Nephron progenitor cell (in vitro differentiated cells): ENCODE measurements around the gene BCL7A.
A peak's percentile ranks its signal among the peaks of the same experiment; 100 is the strongest.

Experiments
- DNase-seq: peaks from one replicate; pipeline ENCODE4 v3.0.0; 2021
- H3K27ac Mint-ChIP-seq: 2 replicates; pipeline ENCODE4 v1.8.0; 2021; ENCODE audit warnings: mild to moderate bottlenecking, moderate library complexity, mixed read lengths
- H3K27me3 Mint-ChIP-seq: 2 replicates; pipeline ENCODE4 v1.8.0; 2021; ENCODE audit warnings: mild to moderate bottlenecking, low read depth, mixed read lengths; ENCODE audit not compliant: poor library complexity
- H3K36me3 Mint-ChIP-seq: 2 replicates; pipeline ENCODE4 v1.8.0; 2021; ENCODE audit warnings: low read depth, mixed read lengths
- H3K4me1 Mint-ChIP-seq: 2 replicates; pipeline ENCODE4 v1.8.0; 2021; ENCODE audit warnings: mixed read lengths
- H3K4me3 Mint-ChIP-seq: 2 replicates; pipeline ENCODE4 v1.8.0; 2021; ENCODE audit warnings: mild to moderate bottlenecking, moderate library complexity, mixed read lengths
- H3K9me3 Mint-ChIP-seq: 2 replicates; pipeline ENCODE4 v1.8.0; 2021; ENCODE audit warnings: mild to moderate bottlenecking, moderate library complexity, mixed read lengths
- CTCF ChIP-seq: fragments of 200-600 bp; sonication (generic); IDR thresholded peaks from 2 replicates; pipeline ENCODE4 v1.5.0; 2021; ENCODE audit warnings: antibody characterized with exemption

The BCL7A gene

GRCh38 chr12:122072031-122072970 is 50.6 kb downstream of the BCL7A start:
- no peak for DNase-seq
- H3K36me3 Mint-ChIP-seq, result peaks cover 44% of the 10 kb centered on the region
- H3K27me3 Mint-ChIP-seq, result no peaks in the 10 kb centered on the region
- peaks cover 33% of the 10 kb centered on the region for H3K4me1 Mint-ChIP-seq
- peak overlapping the region; percentile 39 for H3K27ac Mint-ChIP-seq
- peaks cover 6% of the 10 kb centered on the region for H3K9me3 Mint-ChIP-seq
- no peak for TF ChIP-seq CTCF
- H3K4me3 Mint-ChIP-seq, result peak overlapping the region; percentile 19

GRCh38 chr12:122073815-122074214 is 52.1 kb downstream of the BCL7A start:
- TF ChIP-seq CTCF, result no peak
- Mint-ChIP-seq H3K27me3 (no peaks in the 10 kb centered on the region), H3K36me3 (peaks cover 35% of the 10 kb centered on the region), H3K9me3 (peaks cover 6% of the 10 kb centered on the region), H3K27ac (no peak overlapping the region), H3K4me1 (peaks cover 24% of the 10 kb centered on the region), H3K4me3 (no peak overlapping the region)
- no peak for DNase-seq

- Mint-ChIP-seq H3K27me3 (no peaks in the 10 kb centered on the region), H3K9me3 (peaks cover 6% of the 10 kb centered on the region), H3K4me1 (peaks cover 47% of the 10 kb centered on the region), H3K36me3 (peaks cover 25% of the 10 kb centered on the region), H3K27ac (no peak overlapping the region), H3K4me3 (no peak overlapping the region)
- DNase-seq, result no peak
- no peak for TF ChIP-seq CTCF
Measured at GRCh38 chr12:122076743-122077495, 55.2 kb downstream of the BCL7A start.

GRCh38 chr12:122078141-122079032 is 56.7 kb downstream of the BCL7A start, which contains the start of gene MLXIP:
Gene MLXIP, plus strand, starts transcription at chr12:122078756. Its CDS starts 98 bp downstream, at chr12:122078854.
- Mint-ChIP-seq H3K27ac (peak within 1 kb of the TSS; percentile 26), H3K4me3 (peak within 1 kb of the TSS; percentile 84), H3K36me3 (peaks cover 24% of the 10 kb centered on the region), H3K27me3 (no peaks in the 10 kb centered on the region), H3K9me3 (peaks cover 6% of the 10 kb centered on the region), H3K4me1 (peaks cover 49% of the 10 kb centered on the region)
- DNase-seq, result peak; percentile 95
- TF ChIP-seq CTCF, result no peak

GRCh38 chr12:122079033-122079531 is 57.4 kb downstream of the BCL7A start:
- peaks cover 4% of the 10 kb centered on the region for H3K9me3 Mint-ChIP-seq
- peak overlapping the region; percentile 84 for H3K4me3 Mint-ChIP-seq
- DNase-seq, result no peak
- peaks cover 24% of the 10 kb centered on the region for H3K36me3 Mint-ChIP-seq
- peaks cover 55% of the 10 kb centered on the region for H3K4me1 Mint-ChIP-seq
- H3K27ac Mint-ChIP-seq, result no peak overlapping the region
- no peak for TF ChIP-seq CTCF
- H3K27me3 Mint-ChIP-seq, result no peaks in the 10 kb centered on the region
